ENCODE measurements around the gene ADAM11. TPM values are rescaled to one million over a fixed set of nuclear protein-coding genes. Genes with fewer than 3 reads are reported as not detected.

ADAM11 gene
- total and polyA plus RNA-seq, 9 of the 15 experiments (the other 6 are each of a cell fraction or from before 2014, with no cell fraction given) = 0.01 to 0.31 (median 0.14) TPM; not detected in 2

DNA sequence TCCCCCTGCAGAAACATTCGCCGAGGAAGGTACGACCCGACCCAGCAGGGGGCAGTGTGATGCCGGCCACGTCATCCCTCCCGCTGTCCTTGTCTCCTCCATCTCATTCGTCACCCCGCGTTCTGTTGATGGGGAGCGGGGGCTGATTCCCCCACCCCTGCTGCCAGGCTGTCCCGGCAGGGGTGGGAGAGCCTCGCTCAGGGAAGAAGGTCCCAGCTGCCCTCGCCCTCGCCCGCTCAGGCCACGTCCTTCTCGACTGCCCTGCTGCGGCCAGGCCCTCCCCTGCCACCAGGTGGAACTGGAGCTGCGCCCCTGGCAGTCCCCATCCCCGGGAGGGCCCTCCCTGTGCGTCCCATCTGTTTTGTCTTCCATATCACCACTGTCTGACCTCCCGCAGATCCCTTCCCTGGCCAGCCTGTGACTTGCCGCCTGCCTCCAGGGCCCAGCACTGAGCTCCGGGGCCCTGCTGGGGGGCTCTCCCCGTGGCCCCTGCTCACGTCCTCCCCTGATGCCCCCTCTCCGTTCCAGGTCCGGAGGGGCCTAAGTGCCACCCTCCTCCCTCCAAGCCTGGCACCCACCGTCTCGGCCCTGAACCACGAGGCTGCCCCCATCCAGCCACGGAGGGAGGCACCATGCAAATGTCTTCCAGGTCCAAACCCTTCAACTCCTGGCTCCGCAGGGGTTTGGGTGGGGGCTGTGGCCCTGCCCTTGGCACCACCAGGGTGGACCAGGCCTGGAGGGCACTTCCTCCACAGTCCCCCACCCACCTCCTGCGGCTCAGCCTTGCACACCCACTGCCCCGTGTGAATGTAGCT, 20.6 kb downstream of the ADAM11 start:
- no TSS peak for BruUV-seq (replicated peaks)
- Histone ChIP-seq H3K4me2 (ENCODE audit: insufficient read depth, low read length) (peak overlapping the region; percentile 84), H3K27ac (ENCODE audit: extremely low read depth, low read depth, low read length) (peak overlapping the region; percentile 28; the same call in 1 of the 3 replicates), H3K9ac (ENCODE audit: insufficient read depth in 1 of 2, low read depth in 2 of 2, low read length in 2 of 2) (peak overlapping the region; percentile 27 to 85; a peak in 3 of 4 replicates), H2AFZ (ENCODE audit: low read depth, low read length) (peak overlapping the region; percentile 96), H3K27me3 (ENCODE audit: control insufficient read depth in 2 of 2, insufficient read depth in 2 of 2, low read length in 2 of 2) (peaks cover 10 to 47% of the 10 kb centered on the region in 2 experiments; a peak in 3 of 5 replicates), H3K4me1 (replicated peaks in 1 of 2; ENCODE audit: control insufficient read depth in 2 of 2, insufficient read depth in 2 of 2, low read length in 2 of 2) (peaks cover 9 to 58% of the 10 kb centered on the region in 2 experiments; a peak in 4 of 5 replicates), H4K20me1 (replicated peaks; ENCODE audit: control insufficient read depth, insufficient read depth, low read length) (no peaks in the 10 kb centered on the region; the same call in none of the 2 replicates), H3K9me1 (ENCODE audit: control insufficient read depth, insufficient read depth, low read length) (no peaks in the 10 kb centered on the region), H3K9me3 (replicated peaks; ENCODE audit: control insufficient read depth, insufficient read depth, low read depth, low read length) (no peaks in the 10 kb centered on the region), H3K36me3 (ENCODE audit: control insufficient read depth, insufficient read depth, low read length) (no peaks in the 10 kb centered on the region), H3K4me3 (peak overlapping the region; percentile 39), H3K79me2 (ENCODE audit: control insufficient read depth, insufficient read depth, low read length) (no peaks in the 10 kb centered on the region)
- DNase-seq (ENCODE audit: extremely low read depth in 1 of 4, low spot score in 3 of 4) (peak; percentile 84 to 88 (median 86)), FAIRE-seq (peak; percentile 91), ATAC-seq (peak; percentile 58)
- CTCF ChIA-PET (ENCODE audit: low intra/inter-chr PET ratio) = interaction anchor here (1.1 to 3.8 kb wide), 6 partner anchors 52 to 352 kb away, joined by 3 to 38 read pairs (median 6); no protein-coding TSS in a partner anchor
- in situ Hi-C loops (cut with MboI) (loop anchor here (5.0 to 10.0 kb wide), 2 partner anchors 88 to 235 kb away; no protein-coding TSS in a partner anchor), intact Hi-C loops (cut with micrococcal nuclease) (loop anchor here (5.0 to 10.0 kb wide), 4 partner anchors 63 to 353 kb away; partner anchors contain the start of gene PLCD3)
- WGBS (ENCODE audit: insufficient coverage, low coverage, missing lambda C conversion rate) = 7% methylated on average over 25 of the region's 36 CpGs
- POLR2A ChIA-PET = interaction anchor here (0.6 to 1.1 kb wide), 10 partner anchors 10 to 371 kb away, joined by 3 to 6 read pairs (median 3); no protein-coding TSS in a partner anchor
- TF ChIP-seq GATAD2A (IDR thresholded peaks at IDR 0.05) (no peak), L3MBTL2 (IDR thresholded peaks at IDR 0.05) (peak; percentile 78), SRF (CRISPR knock-in tag; IDR thresholded peaks at IDR 0.05) (peak in 1 of 2 experiments; percentile 42; a peak in 1 of 4 replicates), MCM2 (IDR thresholded peaks at IDR 0.05; ENCODE audit: low read depth) (no peak), RBBP5 (IDR thresholded peaks at IDR 0.05; ENCODE audit: borderline replicate concordance, insufficient read depth, low read length, poor library complexity, severe bottlenecking) (peak; percentile 46), ZNF121 (CRISPR knock-in tag; conservative IDR thresholded peaks at IDR 0.05) (no peak), JUN (IDR thresholded peaks at IDR 0.05; ENCODE audit: borderline replicate concordance, low read depth, low read length) (peak; percentile 72; the same call in 1 of the 2 replicates), JUN (CRISPR knock-in tag; IDR thresholded peaks at IDR 0.05; ENCODE audit: borderline replicate concordance) (peak; percentile 28), SMC3 (conservative IDR thresholded peaks at IDR 0.05; ENCODE audit: insufficient read depth, low read depth, low read length) (peak; percentile 56), PHF8 (IDR thresholded peaks at IDR 0.05; ENCODE audit: borderline replicate concordance, low read length) (peak; percentile 47; the same call in 1 of the 2 replicates)
- TF ChIP-seq, protein P1, sequence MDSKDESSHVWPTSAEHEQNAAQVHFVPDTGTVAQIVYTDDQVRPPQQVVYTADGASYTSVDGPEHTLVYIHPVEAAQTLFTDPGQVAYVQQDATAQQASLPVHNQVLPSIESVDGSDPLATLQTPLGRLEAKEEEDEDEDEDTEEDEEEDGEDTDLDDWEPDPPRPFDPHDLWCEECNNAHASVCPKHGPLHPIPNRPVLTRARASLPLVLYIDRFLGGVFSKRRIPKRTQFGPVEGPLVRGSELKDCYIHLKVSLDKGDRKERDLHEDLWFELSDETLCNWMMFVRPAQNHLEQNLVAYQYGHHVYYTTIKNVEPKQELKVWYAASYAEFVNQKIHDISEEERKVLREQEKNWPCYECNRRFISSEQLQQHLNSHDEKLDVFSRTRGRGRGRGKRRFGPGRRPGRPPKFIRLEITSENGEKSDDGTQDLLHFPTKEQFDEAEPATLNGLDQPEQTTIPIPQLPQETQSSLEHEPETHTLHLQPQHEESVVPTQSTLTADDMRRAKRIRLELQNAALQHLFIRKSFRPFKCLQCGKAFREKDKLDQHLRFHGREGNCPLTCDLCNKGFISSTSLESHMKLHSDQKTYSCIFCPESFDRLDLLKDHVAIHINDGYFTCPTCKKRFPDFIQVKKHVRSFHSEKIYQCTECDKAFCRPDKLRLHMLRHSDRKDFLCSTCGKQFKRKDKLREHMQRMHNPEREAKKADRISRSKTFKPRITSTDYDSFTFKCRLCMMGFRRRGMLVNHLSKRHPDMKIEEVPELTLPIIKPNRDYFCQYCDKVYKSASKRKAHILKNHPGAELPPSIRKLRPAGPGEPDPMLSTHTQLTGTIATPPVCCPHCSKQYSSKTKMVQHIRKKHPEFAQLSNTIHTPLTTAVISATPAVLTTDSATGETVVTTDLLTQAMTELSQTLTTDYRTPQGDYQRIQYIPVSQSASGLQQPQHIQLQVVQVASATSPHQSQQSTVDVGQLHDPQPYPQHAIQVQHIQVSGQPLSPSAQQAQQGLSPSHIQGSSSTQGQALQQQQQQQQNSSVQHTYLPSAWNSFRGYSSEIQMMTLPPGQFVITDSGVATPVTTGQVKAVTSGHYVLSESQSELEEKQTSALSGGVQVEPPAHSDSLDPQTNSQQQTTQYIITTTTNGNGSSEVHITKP (IDR thresholded peaks at IDR 0.05; ENCODE audit: partially characterized antibody) = peak; percentile 19
